IMR-90 (cell line): ENCODE data around the gene MPC1. TPM values are rescaled to one million over a fixed set of nuclear protein-coding genes. Genes with fewer than 3 reads are reported as not detected.
A peak's percentile ranks its signal among the peaks of the same experiment; 100 is the strongest.

Experiments
- ATAC-seq: fragments of 200-7000 bp; cut with Tn5 transposase; 2 replicates; pipeline ENCODE4 v1.9.1; 2020; ENCODE audit warnings: low read depth, mild to moderate bottlenecking, moderate library complexity
- BruUV-seq: library from RNA; stranded (reverse); fragments of 400-500 nt; replicated peaks from 2 replicates; lab custom pipeline; 2021; lab: Mats Ljungman, UMichigan
- CTCF ChIA-PET: fragments of 300-600 bp; formaldehyde crosslinking; extraction: SDS; loops from one replicate; lab custom pipeline; 2021; ENCODE audit warnings: antibody characterized with exemption; lab: Yijun Ruan, JAX
- POLR2A ChIA-PET: fragments of 300-600 bp; sonication (Branson Sonifier 250); formaldehyde crosslinking; loops from one replicate; lab custom pipeline; 2022; ENCODE audit warnings: antibody characterized with exemption; ENCODE audit not compliant: unreplicated experiment; lab: Charles Lee
- DNase-seq: peaks from one replicate; pipeline ENCODE4 v3.0.0; 2013
- H2AFZ ChIP-seq: replicated peaks from 2 replicates; pipeline ENCODE3; 2013; ENCODE audit warnings: low read length, mild to moderate bottlenecking; ENCODE audit not compliant: poor library complexity
- H2AK5ac ChIP-seq: 2 replicates; pipeline ENCODE4 v1.6.1; 2013; ENCODE audit warnings: low read depth, low read length, inconsistent platforms
- H2AK9ac ChIP-seq: replicated peaks from 2 replicates; pipeline ENCODE3; 2013; ENCODE audit warnings: mild to moderate bottlenecking, low read depth, low read length, moderate library complexity; ENCODE audit not compliant: poor library complexity
- H2BK120ac ChIP-seq: 2 replicates; pipeline ENCODE4 v1.6.1; 2013; ENCODE audit warnings: low read depth, low read length, inconsistent platforms
- H2BK15ac ChIP-seq: 3 replicates; pipeline ENCODE4 v1.6.1; 2013; ENCODE audit warnings: low read depth, low read length, inconsistent platforms
- H2BK20ac ChIP-seq: 2 replicates; pipeline ENCODE4 v1.6.1; 2013; ENCODE audit warnings: low read depth, mild to moderate bottlenecking, inconsistent platforms, low read length, moderate library complexity
- H2BK5ac ChIP-seq: 2 replicates; pipeline ENCODE4 v1.6.1; 2013; ENCODE audit warnings: mild to moderate bottlenecking, low read depth, low read length, inconsistent platforms; ENCODE audit not compliant: poor library complexity, severe bottlenecking
- H3K14ac ChIP-seq: replicated peaks from 2 replicates; pipeline ENCODE4 v1.6.1; 2013; ENCODE audit warnings: low read depth, low read length, inconsistent platforms
- H3K18ac ChIP-seq: 2 replicates; pipeline ENCODE4 v1.6.1; 2013; ENCODE audit warnings: low read depth, low read length, control low read depth
- H3K23ac ChIP-seq: 2 replicates; pipeline ENCODE4 v1.6.1; 2013; ENCODE audit warnings: low read depth, low read length, inconsistent platforms
- H3K27ac ChIP-seq: 2 replicates; pipeline ENCODE4 v1.5.1; 2013; ENCODE audit warnings: mild to moderate bottlenecking, control low read depth, low read length; ENCODE audit not compliant: insufficient read depth
- H3K27me3 ChIP-seq: 2 replicates; pipeline ENCODE4 v1.6.1; 2013; ENCODE audit warnings: low read length; ENCODE audit not compliant: control insufficient read depth, insufficient read depth
- H3K36me3 ChIP-seq: 2 replicates; pipeline ENCODE4 v1.6.1; 2013; ENCODE audit warnings: low read length, mixed read lengths; ENCODE audit not compliant: control insufficient read depth, insufficient read depth
- H3K4ac ChIP-seq: 2 replicates; pipeline ENCODE4 v1.6.1; 2013; ENCODE audit warnings: low read depth, low read length, inconsistent platforms
- H3K4me1 ChIP-seq: 2 replicates; pipeline ENCODE4 v1.6.1; 2013; ENCODE audit warnings: low read length, mixed read lengths; ENCODE audit not compliant: control insufficient read depth, insufficient read depth
- H3K4me2 ChIP-seq: 2 replicates; pipeline ENCODE4 v1.6.1; 2013; ENCODE audit warnings: low read depth, mild to moderate bottlenecking, control low read depth, low read length, moderate library complexity
- H3K4me3 ChIP-seq: 2 replicates; pipeline ENCODE4 v1.5.1; 2013; ENCODE audit warnings: low read depth, mild to moderate bottlenecking, control low read depth, low read length, moderate library complexity; ENCODE audit not compliant: insufficient read depth
- H3K56ac ChIP-seq: 2 replicates; pipeline ENCODE4 v1.6.1; 2013; ENCODE audit warnings: low read length, inconsistent platforms; ENCODE audit not compliant: insufficient read depth; ENCODE audit errors: extremely low read depth
- H3K79me1 ChIP-seq, 2 experiments: 2 replicates each; pipeline ENCODE4 v1.6.1; 2013; ENCODE audit warnings: low read length in 2 of 2, inconsistent platforms in 1 of 2, low read depth in 1 of 2
- H3K9ac ChIP-seq: 2 replicates; pipeline ENCODE4 v1.6.1; 2013; ENCODE audit warnings: low read depth, low read length, control low read depth
- H3K9me1 ChIP-seq: 2 replicates; pipeline ENCODE4 v1.6.1; 2013; ENCODE audit warnings: low read length, inconsistent platforms; ENCODE audit not compliant: insufficient read depth
- H3K9me3 ChIP-seq: 2 replicates; pipeline ENCODE4 v1.6.1; 2013; ENCODE audit warnings: low read length; ENCODE audit not compliant: control insufficient read depth, insufficient read depth
- H4K20me1 ChIP-seq: 2 replicates; pipeline ENCODE4 v1.6.1; 2013; ENCODE audit warnings: low read length, inconsistent platforms; ENCODE audit not compliant: insufficient read depth
- H4K5ac ChIP-seq: 2 replicates; pipeline ENCODE4 v1.6.1; 2013; ENCODE audit warnings: mild to moderate bottlenecking, low read depth, low read length, control low read depth
- H4K8ac ChIP-seq, 2 experiments: 2 replicates each; pipeline ENCODE4 v1.6.1; 2013; ENCODE audit warnings: low read depth in 2 of 2, low read length in 2 of 2, control low read depth in 1 of 2, inconsistent platforms in 1 of 2
- H4K91ac ChIP-seq: 2 replicates; pipeline ENCODE4 v1.6.1; 2013; ENCODE audit warnings: low read depth, low read length, inconsistent platforms; ENCODE audit not compliant: insufficient read depth
- RFX5 ChIP-seq: IDR thresholded peaks from 2 replicates; pipeline ENCODE4 v1.8.0; 2012; ENCODE audit warnings: low read depth, mild to moderate bottlenecking, low read length, moderate library complexity
- WGBS, 2 experiments: methylation state at CpG; one replicate each; pipeline versions ENCODE4 v1.1.5 to v1.1.7; 2013; ENCODE audit warnings: missing lambda C conversion rate in 2 of 2; ENCODE audit not compliant: insufficient read length in 1 of 2; ENCODE audit errors: extremely low coverage in 2 of 2; 5-methylcytosine and 5-hydroxymethylcytosine counted together
- dilution Hi-C: fragments of 300-500 bp; cut with HindIII; formaldehyde crosslinking; loops from one replicate; pipeline ENCODE4 v1.14.3; 2018; ENCODE audit warnings: low sequenced_read_pairs; ENCODE audit not compliant: unreplicated experiment
- in situ Hi-C: fragments of 300-500 bp; cut with MboI; formaldehyde crosslinking; loops from 3 replicates; pipeline ENCODE4 v1.14.3; 2019; ENCODE audit warnings: low sequenced_read_pairs, inconsistent platforms, mixed read lengths
- intact Hi-C: fragments of 100-400 bp; cut with micrococcal nuclease; formaldehyde crosslinking; loops from 2 replicates; pipeline ENCODE4 v1.10.0; 2022
- polyA plus RNA-seq, 3 experiments: library from polyadenylated mRNA; depleted of rRNA; stranded (reverse); fragments of >200 nt; gene quantifications; 2 replicates each; pipeline ENCODE4 v1.2.3, GENCODE V29; 2012; ENCODE audit warnings: low replicate concordance in 1 of 3
- total RNA-seq: library from RNA; depleted of rRNA; stranded (reverse); fragments of >200 nt; gene quantifications from 2 replicates; pipeline ENCODE4 v1.2.3, GENCODE V29; 2012

The MPC1 gene
- total and polyA plus RNA-seq, 2 of the 4 experiments (the other 2 are of a cell fraction), result 10.9 to 12.0 TPM

DNA sequence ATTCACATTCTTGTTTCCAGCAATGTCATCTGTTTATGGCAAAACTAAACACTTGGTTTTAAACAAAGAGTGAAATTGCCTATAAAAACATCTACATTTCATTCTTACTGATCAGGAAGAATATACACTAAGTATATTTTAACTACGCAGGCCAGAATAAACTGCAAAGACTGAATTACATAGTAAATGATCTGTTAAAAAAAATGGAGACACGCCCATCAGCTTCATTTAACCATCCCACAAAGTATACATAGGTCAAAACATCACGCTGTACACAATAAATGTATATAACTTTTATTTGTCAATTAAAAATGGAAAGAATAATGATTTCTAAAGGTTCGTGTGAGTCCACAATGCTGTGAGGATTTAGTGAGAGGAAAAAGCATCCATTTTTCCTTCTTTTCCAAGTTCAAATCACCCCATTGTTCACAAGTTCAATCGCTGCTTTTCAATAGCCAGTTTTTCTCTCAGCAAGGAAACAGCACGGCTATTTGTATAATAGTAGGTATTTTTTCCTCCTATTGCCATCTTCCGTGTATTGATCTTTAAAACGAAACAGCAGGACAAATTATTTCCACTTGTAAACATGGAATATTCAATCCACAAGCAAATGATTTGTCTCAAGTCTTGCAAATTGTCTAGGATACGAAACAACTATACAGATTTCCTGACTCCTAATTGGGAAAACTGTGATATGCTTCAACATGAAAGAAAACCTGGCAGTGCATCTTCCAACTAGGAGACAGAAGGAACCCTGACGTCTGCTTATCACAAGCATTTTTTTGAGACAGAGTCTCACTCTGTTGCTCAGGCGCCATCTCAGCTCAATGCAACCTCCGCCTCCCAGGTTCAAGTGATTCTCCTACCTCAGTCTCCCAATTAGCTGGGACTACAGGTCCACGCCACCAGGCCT, 51.0 kb downstream of the MPC1 start:
- BruUV-seq, result no TSS peak
- Histone ChIP-seq H3K36me3 (peaks cover 22% of the 10 kb centered on the region), H2BK5ac (no peak overlapping the region), H3K4me1 (peaks cover 11% of the 10 kb centered on the region; the same call in 1 of the 2 replicates), H2BK120ac (no peak overlapping the region), H3K14ac (no peak overlapping the region), H2AFZ (no peak overlapping the region), H2BK15ac (no peak overlapping the region), H3K4me2 (no peak overlapping the region; the same call in 1 of the 2 replicates), H3K4ac (no peak overlapping the region), H2AK9ac (no peak overlapping the region), H2AK5ac (no peak overlapping the region), H3K18ac (no peak overlapping the region), H2BK20ac (no peak overlapping the region), H3K9me3 (no peaks in the 10 kb centered on the region), H4K20me1 (peaks cover 69% of the 10 kb centered on the region), H3K56ac (no peak overlapping the region), H4K91ac (no peak overlapping the region), H3K9me1 (peaks cover 9% of the 10 kb centered on the region; the same call in 1 of the 2 replicates), H3K9ac (no peak overlapping the region), H4K8ac (no peak overlapping the region), H3K23ac (no peak overlapping the region), H4K5ac (no peak overlapping the region), H3K4me3 (no peak overlapping the region), H3K27ac (no peak overlapping the region), H3K79me1 (peaks cover 42 to 68% of the 10 kb centered on the region in 2 experiments), H3K27me3 (no peaks in the 10 kb centered on the region)
- WGBS, 2 experiments, result 79% methylated on average over 2 of the region's 13 CpGs; no CpG with 5 or more reads in 1 of the 2 experiments
- DNase-seq, result no peak
- peak; percentile 30; the same call in 1 of the 2 replicates for ATAC-seq
- intact Hi-C loops (no loop called here), in situ Hi-C loops (no loop called here), dilution Hi-C loops (no loop called here)
- ChIA-PET POLR2A (no interaction called here), CTCF (interaction anchor here (1.4 kb wide), 1 partner anchor 46 kb away, joined by 4 read pairs; no protein-coding TSS in a partner anchor)
- no peak for TF ChIP-seq RFX5
